Adrenal gland (tissue), 5 donors: Measurements from ENCODE around the gene KRTAP10-8.

ENCODE experiments used
- POLR2A ChIP-seq, 2 donors: fragments of 450-650 bp; IDR thresholded peaks; one replicate each; pipeline ENCODE4 v1.6.1; 2017; ENCODE audit warnings: antibody characterized with exemption in 2 of 2, mild to moderate bottlenecking in 2 of 2, moderate library complexity in 1 of 2
- TF ChIP-seq, protein P1 (sequence below), 6 experiments: fragments of 450-650 bp in 4 of 6; fragments of 200-600 bp in 2 of 6; sonication (generic) in 1 of 6; IDR thresholded peaks; 1 replicate in 5 of 6; 2 replicates in 1 of 6; pipeline versions ENCODE4 v1.5.1 to v1.8.0; 2016 to 2021; ENCODE audit warnings: antibody characterized with exemption in 6 of 6, mild to moderate bottlenecking in 2 of 6, moderate library complexity in 1 of 6
- donor health status: DM: no; HTN: no; CAD: no.

DNA sequence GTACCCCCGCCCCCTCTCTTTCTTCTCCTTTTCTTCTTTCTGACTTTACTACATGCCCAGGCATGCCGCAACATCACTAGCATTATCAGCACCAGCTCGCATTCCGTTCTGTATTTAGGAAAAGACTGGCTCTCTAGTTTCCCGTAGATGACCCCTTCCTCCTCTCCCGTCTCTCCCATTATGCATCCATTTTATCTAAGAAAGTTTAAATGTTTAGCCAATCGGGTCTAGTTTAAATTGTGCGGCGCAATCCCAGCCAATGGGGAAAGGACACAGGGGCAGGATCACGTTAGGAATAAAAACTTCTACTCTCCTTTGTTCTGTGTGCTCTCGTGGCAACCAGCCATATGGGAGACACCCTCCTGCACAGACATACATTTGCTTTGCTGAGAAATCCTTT lies 13.8 kb upstream of the KRTAP10-8 start:
- TF ChIP-seq, protein P1, sequence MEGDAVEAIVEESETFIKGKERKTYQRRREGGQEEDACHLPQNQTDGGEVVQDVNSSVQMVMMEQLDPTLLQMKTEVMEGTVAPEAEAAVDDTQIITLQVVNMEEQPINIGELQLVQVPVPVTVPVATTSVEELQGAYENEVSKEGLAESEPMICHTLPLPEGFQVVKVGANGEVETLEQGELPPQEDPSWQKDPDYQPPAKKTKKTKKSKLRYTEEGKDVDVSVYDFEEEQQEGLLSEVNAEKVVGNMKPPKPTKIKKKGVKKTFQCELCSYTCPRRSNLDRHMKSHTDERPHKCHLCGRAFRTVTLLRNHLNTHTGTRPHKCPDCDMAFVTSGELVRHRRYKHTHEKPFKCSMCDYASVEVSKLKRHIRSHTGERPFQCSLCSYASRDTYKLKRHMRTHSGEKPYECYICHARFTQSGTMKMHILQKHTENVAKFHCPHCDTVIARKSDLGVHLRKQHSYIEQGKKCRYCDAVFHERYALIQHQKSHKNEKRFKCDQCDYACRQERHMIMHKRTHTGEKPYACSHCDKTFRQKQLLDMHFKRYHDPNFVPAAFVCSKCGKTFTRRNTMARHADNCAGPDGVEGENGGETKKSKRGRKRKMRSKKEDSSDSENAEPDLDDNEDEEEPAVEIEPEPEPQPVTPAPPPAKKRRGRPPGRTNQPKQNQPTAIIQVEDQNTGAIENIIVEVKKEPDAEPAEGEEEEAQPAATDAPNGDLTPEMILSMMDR (IDR thresholded peaks at IDR 0.05) = no peak
- no peak for TF ChIP-seq POLR2A (IDR thresholded peaks at IDR 0.05)
